HG02938 (cell line): ENCODE results near the gene PCBP2.
A peak's percentile ranks its signal among the peaks of the same experiment; 100 is the strongest.

Experiments used
- ATAC-seq: cut with Tn5 transposase; IDR thresholded peaks from one replicate; pipeline ENCODE4 v1.9.1; 2021; ENCODE audit warnings: mild to moderate bottlenecking, moderate library complexity; ENCODE audit not compliant: unreplicated experiment

The PCBP2 gene

DNA sequence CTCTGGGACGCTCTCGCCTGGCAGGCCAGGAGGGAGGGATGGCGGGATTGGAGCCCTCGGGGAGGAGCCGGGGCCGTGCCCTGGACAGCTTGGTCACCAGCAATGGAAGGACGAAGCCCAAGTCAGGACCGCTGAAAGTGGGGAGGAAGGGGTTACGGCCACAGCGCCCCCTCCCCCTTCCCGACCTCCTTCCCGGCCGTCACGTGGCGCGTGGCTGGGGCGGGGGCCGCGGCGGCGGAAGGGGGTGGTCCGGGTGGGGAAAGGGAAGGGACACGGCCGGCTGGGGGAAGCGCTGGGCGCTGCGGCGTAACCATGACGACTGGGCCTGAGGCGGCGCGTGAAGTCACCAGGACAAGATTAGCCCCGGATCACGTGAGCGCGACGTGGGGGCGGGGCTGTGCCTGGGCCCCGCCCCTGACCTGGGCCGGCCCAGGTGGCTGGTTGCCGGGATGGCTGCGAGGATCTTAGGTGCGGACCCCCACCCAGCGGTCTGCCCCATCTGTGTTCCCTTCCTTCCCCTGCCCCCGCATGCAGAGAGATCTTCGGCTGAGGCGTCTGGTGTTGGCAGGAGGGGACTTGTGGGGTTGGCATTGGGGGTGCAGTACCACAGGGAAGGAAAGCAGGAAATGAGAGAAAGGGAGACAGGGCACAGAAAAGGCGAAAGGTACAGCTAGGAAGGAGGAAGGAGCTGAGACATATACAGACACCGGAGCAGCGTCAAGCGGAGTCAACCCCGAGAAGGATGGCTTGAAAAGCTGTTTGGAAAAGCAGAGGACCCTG lies 41.1 kb downstream of the PCBP2 start:
- ATAC-seq = peak; percentile 91

GRCh38 chr12:53493610-53494391 lies 41.9 kb downstream of the PCBP2 start:
- no peak for ATAC-seq

- no peak for ATAC-seq
Measured at GRCh38 chr12:53495903-53496751, 44.2 kb downstream of the PCBP2 start.

GRCh38 chr12:53496752-53497032 lies 44.8 kb downstream of the PCBP2 start:
- no peak for ATAC-seq

- no peak for ATAC-seq
Measured at GRCh38 chr12:53497461-53497860, 45.6 kb downstream of the PCBP2 start.

GRCh38 chr12:53498235-53498630 lies 46.3 kb downstream of the PCBP2 start:
- no peak for ATAC-seq

DNA sequence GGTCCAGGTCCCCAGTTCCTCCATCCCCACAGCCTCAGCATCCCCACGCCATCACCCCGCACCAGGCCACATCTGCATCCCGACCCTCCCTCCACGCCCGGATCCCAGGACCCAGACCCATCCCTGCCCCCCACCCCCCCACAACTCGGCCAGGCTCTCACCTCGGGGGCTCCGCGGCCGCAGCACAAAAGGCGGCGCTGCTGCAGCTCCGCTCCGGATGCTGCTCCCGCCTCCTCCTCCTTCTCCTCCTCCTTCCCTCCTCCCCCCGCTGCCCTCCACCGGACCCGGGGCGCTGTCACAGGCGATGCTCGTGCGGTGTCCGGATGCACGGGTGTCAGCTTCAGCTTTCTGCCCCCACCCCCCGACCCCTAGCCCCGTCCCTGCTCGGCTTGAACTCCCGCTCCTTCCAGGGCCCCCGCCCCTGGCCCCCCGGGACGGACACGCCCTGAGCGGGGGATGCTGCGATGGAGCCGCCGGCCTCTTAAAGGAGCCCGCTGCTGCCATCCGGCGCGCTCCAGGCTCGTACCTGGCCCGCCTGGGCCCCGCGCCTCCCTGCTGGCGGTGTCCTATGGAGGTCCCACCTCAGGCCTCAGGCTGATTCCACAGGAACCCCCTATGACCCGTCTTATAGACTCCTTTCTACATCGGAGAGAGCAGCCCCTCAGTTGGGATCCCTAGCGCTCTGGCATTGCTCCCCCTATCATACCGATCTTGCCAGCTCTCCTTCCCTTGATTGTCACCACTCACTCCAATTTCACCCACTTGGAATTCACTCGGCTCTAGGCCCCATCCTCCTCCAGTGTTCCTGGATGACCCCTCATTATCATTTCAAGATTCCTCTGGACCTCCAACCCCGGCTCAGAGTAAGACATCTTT lies 47.6 kb downstream of the PCBP2 start, which contains the start of gene MAP3K12:
TSS of gene MAP3K12 (minus strand) at position 193 of the 876 bp plus-strand sequence. CDS start 12,067 bp downstream, outside the sequence.
- ATAC-seq = no peak

DNA sequence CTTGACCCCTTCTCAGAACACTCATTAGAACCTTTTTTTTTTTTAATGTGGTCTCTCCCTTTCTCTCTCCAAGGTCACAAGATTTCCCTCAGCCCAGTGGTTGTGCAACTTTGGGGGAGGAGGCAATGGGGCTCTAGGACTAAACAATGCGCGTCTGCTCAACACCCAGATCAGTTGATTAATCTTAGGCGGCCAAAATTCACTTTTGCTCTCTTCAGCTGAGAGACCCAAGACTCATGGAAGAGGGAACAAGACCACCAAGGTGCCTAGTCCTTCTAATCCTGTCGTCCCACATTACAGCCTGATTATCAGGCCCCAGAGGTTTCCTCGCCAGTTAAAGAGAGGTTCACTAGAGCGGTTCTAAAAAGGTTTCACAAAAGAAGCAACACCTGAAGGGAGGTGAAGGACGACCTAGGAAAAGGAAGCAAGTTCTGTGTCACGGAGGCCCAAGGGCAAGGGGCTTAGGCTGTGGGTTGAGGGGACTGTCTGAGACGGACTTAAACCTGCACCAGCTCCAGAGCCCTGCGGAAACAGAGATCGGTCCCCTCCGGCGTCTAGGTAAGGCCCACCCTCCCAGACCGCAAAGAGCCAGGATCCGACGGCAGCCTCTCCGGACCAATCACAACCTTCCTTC lies 48.4 kb downstream of the PCBP2 start:
- ATAC-seq = no peak

DNA sequence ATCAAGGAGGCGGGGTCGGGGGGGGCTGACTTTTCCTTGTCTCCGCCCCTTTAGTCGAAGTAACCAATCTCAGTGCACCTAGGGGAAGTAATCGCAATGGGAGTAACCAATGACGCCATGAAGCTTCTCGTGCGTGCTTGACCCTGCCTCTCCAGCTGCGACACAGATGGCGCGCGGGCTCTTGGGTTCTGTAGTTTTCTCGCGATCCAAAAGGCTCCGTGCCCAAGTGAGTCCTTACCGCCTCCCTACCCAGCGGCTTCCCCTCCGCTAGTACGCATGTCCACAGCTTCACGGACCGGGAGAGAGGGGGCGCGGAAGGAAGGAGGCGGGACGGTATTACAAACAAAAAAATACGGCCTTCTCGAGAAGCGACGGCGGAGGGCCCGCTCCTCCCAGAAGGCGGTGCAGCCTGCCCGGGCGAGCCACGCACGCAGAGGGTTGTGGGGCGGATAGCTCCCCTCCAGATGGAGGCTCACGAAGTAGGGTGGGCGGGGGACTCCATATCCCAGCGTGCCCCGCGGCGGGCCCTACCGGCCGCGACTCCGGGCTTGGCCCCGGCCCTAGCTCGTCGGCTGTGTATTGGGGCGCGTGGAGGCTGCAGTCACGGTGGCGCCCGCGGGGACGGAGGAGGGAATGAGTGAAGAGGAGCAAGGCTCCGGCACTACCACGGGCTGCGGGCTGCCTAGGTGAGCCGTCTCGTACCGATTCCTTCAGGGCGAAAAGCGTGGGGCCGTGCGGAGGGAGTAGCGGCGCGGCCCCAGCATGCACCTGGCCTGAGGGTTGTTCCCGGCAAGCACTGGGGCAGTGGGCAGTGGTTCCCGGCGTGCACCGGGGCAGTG lies 49.1 kb downstream of the PCBP2 start, which contains the start of gene TARBP2:
TSS of gene TARBP2 (plus strand) at position 508 of the 839 bp plus-strand sequence. CDS start at position 634, 126 bp downstream.
- ATAC-seq = peak; percentile 81

GRCh38 chr12:53501615-53502181 lies 49.8 kb downstream of the PCBP2 start:
- ATAC-seq = no peak

GRCh38 chr12:53502331-53502730 lies 50.4 kb downstream of the PCBP2 start:
- ATAC-seq = no peak

DNA sequence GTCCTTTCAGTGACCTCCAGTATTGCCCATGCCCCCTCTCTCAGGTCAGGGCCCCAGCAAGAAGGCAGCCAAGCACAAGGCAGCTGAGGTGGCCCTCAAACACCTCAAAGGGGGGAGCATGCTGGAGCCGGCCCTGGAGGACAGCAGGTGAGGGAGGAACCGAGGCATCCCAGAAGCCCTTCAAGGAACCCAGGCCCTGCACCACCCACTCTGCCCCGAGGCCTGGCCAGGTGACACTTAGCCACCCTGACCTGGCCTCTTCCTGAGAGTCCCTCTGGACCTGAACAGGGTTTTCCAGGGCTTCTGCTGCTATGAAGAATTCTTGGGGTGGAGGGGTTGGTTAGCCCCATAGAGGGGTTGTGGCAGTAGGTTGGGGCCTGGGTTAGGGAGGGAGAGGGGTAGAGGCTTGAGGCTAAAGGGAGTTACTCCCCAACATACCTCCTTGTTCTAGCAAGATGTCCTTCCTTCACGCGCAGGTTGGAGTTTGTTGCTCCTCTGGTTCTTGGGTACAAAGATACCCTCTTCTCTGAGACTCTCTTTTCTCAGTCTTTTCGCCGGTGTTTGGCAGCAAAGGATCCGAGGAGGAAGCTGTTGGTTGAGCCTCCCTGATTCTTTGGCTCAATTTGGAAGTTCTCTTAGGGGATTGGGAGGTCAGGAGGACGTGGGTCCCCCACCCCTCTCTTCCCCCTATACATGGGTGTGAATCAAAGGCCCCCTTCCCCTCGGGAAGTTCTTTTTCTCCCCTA lies 51.3 kb downstream of the PCBP2 start:
- no peak for ATAC-seq

DNA sequence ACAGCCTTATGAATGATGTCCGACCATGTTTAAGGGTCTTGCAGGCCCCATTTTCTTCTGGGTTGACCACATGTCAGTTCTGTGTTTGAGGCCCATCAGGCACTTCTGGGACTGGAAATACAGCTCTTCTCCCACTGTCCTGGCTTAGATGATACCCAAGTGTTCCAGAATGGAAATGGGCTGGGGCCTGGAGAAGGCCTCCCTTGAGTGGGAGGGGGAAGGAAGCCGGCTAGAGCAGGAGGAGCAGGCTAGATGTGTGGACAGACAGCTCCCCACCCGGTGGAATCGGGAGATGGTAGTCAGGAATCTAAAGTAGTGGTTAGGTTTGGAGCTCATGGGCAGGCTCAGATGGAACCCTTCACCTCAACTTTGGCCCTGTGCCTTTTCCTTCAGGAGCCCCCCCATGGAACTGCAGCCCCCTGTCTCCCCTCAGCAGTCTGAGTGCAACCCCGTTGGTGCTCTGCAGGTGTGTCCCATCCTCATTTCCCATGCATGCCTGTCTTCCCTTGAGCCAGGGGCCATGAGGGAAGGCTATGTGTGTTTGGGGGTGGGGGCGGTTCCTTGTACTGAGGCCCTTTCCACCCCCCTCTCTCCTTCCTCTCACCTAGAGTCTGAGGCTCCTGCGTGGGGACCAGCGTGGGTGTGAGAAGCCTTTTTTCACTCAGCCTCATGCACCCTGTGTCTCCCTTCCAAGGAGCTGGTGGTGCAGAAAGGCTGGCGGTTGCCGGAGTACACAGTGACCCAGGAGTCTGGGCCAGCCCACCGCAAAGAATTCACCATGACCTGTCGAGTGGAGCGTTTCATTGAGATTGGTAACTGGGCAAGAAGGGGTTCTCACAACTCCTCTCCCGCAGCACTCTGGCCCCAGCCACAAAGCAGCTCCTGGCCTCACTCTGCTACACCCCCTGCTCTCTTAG lies 52.4 kb downstream of the PCBP2 start:
- ATAC-seq = no peak

DNA sequence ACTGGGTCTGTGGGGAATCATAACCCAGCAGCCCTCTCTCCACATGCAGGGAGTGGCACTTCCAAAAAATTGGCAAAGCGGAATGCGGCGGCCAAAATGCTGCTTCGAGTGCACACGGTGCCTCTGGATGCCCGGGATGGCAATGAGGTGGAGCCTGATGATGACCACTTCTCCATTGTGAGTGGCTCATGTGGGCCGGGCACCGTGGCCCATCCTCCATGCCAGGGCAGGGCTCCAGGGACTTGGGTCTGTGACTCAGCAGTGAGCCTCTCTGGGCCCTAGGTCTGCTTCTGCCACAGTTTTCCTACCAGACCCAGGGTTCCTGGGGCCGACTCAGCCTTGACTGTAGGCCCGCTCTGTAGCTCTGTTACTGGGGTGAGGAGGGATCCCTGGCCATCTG lies 53.2 kb downstream of the PCBP2 start:
- ATAC-seq = no peak

GRCh38 chr12:53505555-53506449 lies 53.9 kb downstream of the PCBP2 start:
- ATAC-seq = no peak

- ATAC-seq = no peak
Measured at GRCh38 chr12:53506450-53506785, 54.5 kb downstream of the PCBP2 start.
